ENCODE results near the gene POTEF. TPM values are rescaled to one million over a fixed set of nuclear protein-coding genes. Genes with fewer than 3 reads are reported as not detected.
"Not testable (repeated sequence)": the region's sequence is repeated elsewhere in the genome, so short reads cannot be mapped to it uniquely, and the experiment has no call there.

The POTEF gene
- total RNA-seq, 1 donor from 2014 or later = 55.5 TPM

DNA sequence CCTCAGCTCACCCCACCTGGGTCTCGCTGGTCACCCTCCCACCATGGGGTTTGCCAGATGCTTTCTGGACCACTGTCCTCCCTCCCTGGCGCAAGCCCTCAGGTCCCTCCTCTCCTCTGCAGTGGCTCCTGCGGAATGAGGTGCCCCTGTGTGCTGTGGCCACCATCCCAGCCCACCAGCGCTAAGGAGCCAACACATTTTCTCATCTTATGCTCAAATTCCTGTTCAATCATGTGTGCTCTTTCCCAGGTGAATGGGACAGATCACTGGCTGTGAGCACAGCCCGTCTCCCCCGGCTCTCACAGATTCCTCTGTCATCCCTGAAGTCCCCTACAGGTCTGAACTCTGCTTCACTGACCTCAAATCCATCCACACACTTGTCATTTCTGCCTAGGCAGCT is 31.1 kb upstream of the POTEF start:
- no peaks in the 10 kb centered on the region for H3K4me1 Mint-ChIP-seq
- peaks cover 14% of the 10 kb centered on the region for H3K36me3 Mint-ChIP-seq
- no peak for DNase-seq (ENCODE audit: low spot score in 2 of 2, unreplicated experiment in 2 of 2)
- no peak overlapping the region for H3K4me3 Mint-ChIP-seq
- H3K27me3 Mint-ChIP-seq (ENCODE audit: low read depth) = no peaks in the 10 kb centered on the region
- TF ChIP-seq CTCF (IDR thresholded peaks at IDR 0.05; ENCODE audit: unreplicated experiment) = no peak
- no peaks in the 10 kb centered on the region for H3K9me3 Mint-ChIP-seq
- H3K27ac Mint-ChIP-seq = no peak overlapping the region

- not testable (repeated sequence) for H3K36me3 Mint-ChIP-seq; H3K9me3 Mint-ChIP-seq; H3K27me3 Mint-ChIP-seq (ENCODE audit: low read depth); H3K4me1 Mint-ChIP-seq; DNase-seq (ENCODE audit: low spot score in 2 of 2, unreplicated experiment in 2 of 2); H3K4me3 Mint-ChIP-seq; H3K27ac Mint-ChIP-seq
These were observed 30.4 kb upstream of the POTEF start for GRCh38 chr2:130159376-130159775.

- H3K4me1 Mint-ChIP-seq = no peaks in the 10 kb centered on the region
- no peaks in the 10 kb centered on the region for H3K27me3 Mint-ChIP-seq (ENCODE audit: low read depth)
- no peak overlapping the region for H3K4me3 Mint-ChIP-seq
- TF ChIP-seq CTCF (IDR thresholded peaks at IDR 0.05; ENCODE audit: unreplicated experiment) = no peak
- DNase-seq (ENCODE audit: low spot score in 2 of 2, unreplicated experiment in 2 of 2) = no peak
- no peak overlapping the region for H3K27ac Mint-ChIP-seq
- no peaks in the 10 kb centered on the region for H3K9me3 Mint-ChIP-seq
- peaks cover 9% of the 10 kb centered on the region for H3K36me3 Mint-ChIP-seq
These were observed 29.6 kb upstream of the POTEF start for GRCh38 chr2:130158631-130159030.

GRCh38 chr2:130157825-130158514 is 28.9 kb upstream of the POTEF start:
- not testable (repeated sequence) for DNase-seq (ENCODE audit: low spot score in 2 of 2, unreplicated experiment in 2 of 2)

DNA sequence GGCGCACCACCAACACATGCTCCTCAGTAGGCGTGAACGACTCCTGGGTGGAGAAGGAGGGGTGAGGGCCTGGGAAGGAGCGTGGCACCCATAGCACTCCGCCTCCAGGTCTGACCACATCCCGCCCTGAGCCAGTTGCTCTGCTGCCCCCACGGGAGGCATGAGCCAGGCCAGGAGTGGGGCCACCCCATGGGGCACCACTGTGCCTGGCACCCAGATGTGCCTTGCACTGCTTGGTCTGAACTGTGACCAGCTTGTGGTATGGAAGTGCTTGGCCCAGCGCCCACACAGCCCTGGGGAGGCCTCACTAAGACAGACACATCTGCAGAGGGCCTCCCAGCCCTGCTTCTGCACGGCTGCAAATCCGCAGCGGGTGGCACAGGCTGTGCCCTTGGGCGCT is 28.3 kb upstream of the POTEF start:
- not testable (repeated sequence) for H3K4me1 Mint-ChIP-seq; H3K27me3 Mint-ChIP-seq (ENCODE audit: low read depth); H3K27ac Mint-ChIP-seq; DNase-seq (ENCODE audit: low spot score in 2 of 2, unreplicated experiment in 2 of 2); H3K9me3 Mint-ChIP-seq; H3K4me3 Mint-ChIP-seq
- H3K36me3 Mint-ChIP-seq = peaks cover 11% of the 10 kb centered on the region

More at GRCh38 chr2:130157825-130158514, 28.9 kb upstream of the POTEF start:
- H3K27me3 Mint-ChIP-seq (ENCODE audit: low read depth); H3K27ac Mint-ChIP-seq; H3K9me3 Mint-ChIP-seq; H3K4me1 Mint-ChIP-seq; H3K4me3 Mint-ChIP-seq: not testable (repeated sequence)
- H3K36me3 Mint-ChIP-seq = peaks cover 10% of the 10 kb centered on the region

- no peak overlapping the region for H3K27ac Mint-ChIP-seq
- H3K36me3 Mint-ChIP-seq = peaks cover 11% of the 10 kb centered on the region
- no peaks in the 10 kb centered on the region for H3K4me1 Mint-ChIP-seq
- no peaks in the 10 kb centered on the region for H3K9me3 Mint-ChIP-seq
- no peaks in the 10 kb centered on the region for H3K27me3 Mint-ChIP-seq (ENCODE audit: low read depth)
- no peak for DNase-seq (ENCODE audit: low spot score in 2 of 2, unreplicated experiment in 2 of 2)
- H3K4me3 Mint-ChIP-seq = no peak overlapping the region
- TF ChIP-seq CTCF (IDR thresholded peaks at IDR 0.05; ENCODE audit: unreplicated experiment) = no peak
These were observed 27.6 kb upstream of the POTEF start for GRCh38 chr2:130156624-130157004.

DNA sequence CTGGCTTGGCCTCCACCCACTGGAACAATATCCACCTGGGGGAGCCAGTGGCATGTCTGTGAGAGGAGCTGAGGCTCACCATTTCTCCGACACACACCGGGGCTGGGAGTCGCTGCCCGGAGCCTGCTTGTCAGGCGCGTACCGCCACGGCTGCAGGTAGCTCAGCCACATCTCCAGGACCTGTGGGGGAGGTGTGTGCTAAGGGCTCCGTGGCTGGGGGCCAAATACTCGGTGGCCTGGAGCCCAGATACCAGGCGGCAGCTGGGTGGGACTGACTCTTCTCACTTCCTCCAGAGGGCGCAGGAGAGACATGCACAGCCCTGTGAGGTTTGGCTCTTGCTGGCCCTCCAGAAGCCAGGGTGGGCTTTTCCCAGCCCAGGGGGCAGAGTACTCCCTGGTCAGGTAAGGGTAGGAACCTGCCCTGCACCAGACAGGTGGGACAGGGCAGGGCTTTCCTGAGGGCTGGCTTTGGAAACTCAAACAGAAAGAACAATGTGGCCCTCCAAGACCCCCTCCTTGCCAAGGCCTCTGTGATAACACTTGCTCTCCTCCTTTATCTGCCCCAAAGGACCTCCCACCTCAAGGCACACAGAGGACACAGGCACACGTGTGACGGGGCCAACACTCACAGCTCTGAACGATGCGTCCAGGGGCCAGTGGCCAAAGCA is 27.1 kb upstream of the POTEF start:
- not testable (repeated sequence) for H3K4me1 Mint-ChIP-seq; H3K27ac Mint-ChIP-seq; H3K9me3 Mint-ChIP-seq; H3K27me3 Mint-ChIP-seq (ENCODE audit: low read depth); H3K4me3 Mint-ChIP-seq
- peaks cover 11% of the 10 kb centered on the region for H3K36me3 Mint-ChIP-seq
- peak in 1 of 2 experiments; percentile 58 for DNase-seq (ENCODE audit: low spot score in 2 of 2, unreplicated experiment in 2 of 2)

All from mesothelial cell of epicardium (in vitro differentiated cells).